Measurements from ENCODE around the gene PDZRN3. TPM values are rescaled to one million over a fixed set of nuclear protein-coding genes. Genes with fewer than 3 reads are reported as not detected.

PDZRN3 gene
- total and polyA plus RNA-seq, 2 experiments from 2014 or later, result 7.5 to 14.0 TPM

DNA sequence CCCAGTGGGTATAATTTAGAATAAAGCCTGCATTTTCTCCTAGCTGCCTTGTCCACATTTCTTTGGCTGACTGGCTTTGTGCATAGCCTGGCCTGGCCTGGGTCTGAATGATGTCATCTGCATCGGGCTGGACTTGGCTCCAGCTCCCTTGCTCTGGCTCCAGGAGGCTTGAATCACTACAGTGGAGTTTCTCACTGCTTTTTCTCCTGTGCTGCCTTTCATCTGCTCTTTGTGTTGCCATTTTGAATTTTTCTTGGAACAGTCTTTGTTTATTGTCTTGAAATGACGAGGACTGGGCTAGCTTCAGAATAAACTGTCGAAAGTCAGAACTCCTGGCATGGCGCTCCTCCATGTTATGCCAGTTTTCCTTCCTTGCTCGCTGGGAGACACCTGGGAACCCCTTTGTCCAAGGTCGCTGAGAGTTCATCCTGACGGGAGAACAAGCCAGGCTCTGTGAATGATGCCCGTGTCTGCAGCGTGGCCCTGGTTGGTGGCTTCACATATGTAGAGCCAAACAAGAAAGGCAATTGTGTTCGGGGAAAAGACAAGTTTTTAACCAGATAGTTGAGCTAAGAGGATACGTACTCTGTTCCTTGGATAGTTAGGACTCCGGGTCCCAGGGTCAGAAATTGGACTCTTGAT is 258.9 kb downstream of the PDZRN3 start:
- no peaks in the 10 kb centered on the region for H3K4me1 ChIP-seq (ENCODE audit: insufficient read depth)
- H3K27ac Mint-ChIP-seq, result no peak overlapping the region
- no peak overlapping the region for H3K27ac ChIP-seq (ENCODE audit: low read depth)
- H4K20me1 ChIP-seq (replicated peaks; ENCODE audit: insufficient read depth), result no peaks in the 10 kb centered on the region
- no peak for ATAC-seq
- no peak overlapping the region for H3K4me3 Mint-ChIP-seq
- no peaks in the 10 kb centered on the region for H3K36me3 ChIP-seq (ENCODE audit: insufficient read depth)
- no peaks in the 10 kb centered on the region for H3K27me3 Mint-ChIP-seq (ENCODE audit: insufficient read depth, low read depth, poor library complexity)
- H3K9me3 Mint-ChIP-seq, result no peaks in the 10 kb centered on the region; the same call in 2 of the 3 replicates
- H3K79me2 ChIP-seq (replicated peaks; ENCODE audit: insufficient read depth), result no peaks in the 10 kb centered on the region
- H2AFZ ChIP-seq, result no peak overlapping the region
- H3K4me1 Mint-ChIP-seq, result no peaks in the 10 kb centered on the region
- no peak overlapping the region for H3K4me3 ChIP-seq
- no peak for DNase-seq (ENCODE audit: low spot score)
- no peaks in the 10 kb centered on the region for H3K27me3 ChIP-seq (ENCODE audit: insufficient read depth)
- TF ChIP-seq EZH2 (IDR thresholded peaks at IDR 0.05; ENCODE audit: low read depth, unreplicated experiment) (no peak), ZNF331 (CRISPR knock-in tag; IDR thresholded peaks at IDR 0.05; ENCODE audit: low read depth) (no peak), NANOG (IDR thresholded peaks at IDR 0.05; ENCODE audit: borderline replicate concordance) (no peak), CTCF (conservative IDR thresholded peaks at IDR 0.05; ENCODE audit: low read depth in 2 of 2) (no peak), ZNF114 (CRISPR knock-in tag; IDR thresholded peaks at IDR 0.05) (no peak), CREB1 (CRISPR knock-in tag; IDR thresholded peaks at IDR 0.05; ENCODE audit: low read depth) (no peak), STAT1 (IDR thresholded peaks at IDR 0.05; ENCODE audit: unreplicated experiment) (no peak), ZNF462 (CRISPR knock-in tag; IDR thresholded peaks at IDR 0.05) (no peak), POLR2AphosphoS5 (IDR thresholded peaks at IDR 0.05; ENCODE audit: low read depth) (no peak), JUNB (IDR thresholded peaks at IDR 0.05; ENCODE audit: unreplicated experiment) (no peak), ETS1 (IDR thresholded peaks at IDR 0.05) (no peak), EZH2phosphoT487 (IDR thresholded peaks at IDR 0.05; ENCODE audit: unreplicated experiment) (no peak)
- TF ChIP-seq, protein P1, sequence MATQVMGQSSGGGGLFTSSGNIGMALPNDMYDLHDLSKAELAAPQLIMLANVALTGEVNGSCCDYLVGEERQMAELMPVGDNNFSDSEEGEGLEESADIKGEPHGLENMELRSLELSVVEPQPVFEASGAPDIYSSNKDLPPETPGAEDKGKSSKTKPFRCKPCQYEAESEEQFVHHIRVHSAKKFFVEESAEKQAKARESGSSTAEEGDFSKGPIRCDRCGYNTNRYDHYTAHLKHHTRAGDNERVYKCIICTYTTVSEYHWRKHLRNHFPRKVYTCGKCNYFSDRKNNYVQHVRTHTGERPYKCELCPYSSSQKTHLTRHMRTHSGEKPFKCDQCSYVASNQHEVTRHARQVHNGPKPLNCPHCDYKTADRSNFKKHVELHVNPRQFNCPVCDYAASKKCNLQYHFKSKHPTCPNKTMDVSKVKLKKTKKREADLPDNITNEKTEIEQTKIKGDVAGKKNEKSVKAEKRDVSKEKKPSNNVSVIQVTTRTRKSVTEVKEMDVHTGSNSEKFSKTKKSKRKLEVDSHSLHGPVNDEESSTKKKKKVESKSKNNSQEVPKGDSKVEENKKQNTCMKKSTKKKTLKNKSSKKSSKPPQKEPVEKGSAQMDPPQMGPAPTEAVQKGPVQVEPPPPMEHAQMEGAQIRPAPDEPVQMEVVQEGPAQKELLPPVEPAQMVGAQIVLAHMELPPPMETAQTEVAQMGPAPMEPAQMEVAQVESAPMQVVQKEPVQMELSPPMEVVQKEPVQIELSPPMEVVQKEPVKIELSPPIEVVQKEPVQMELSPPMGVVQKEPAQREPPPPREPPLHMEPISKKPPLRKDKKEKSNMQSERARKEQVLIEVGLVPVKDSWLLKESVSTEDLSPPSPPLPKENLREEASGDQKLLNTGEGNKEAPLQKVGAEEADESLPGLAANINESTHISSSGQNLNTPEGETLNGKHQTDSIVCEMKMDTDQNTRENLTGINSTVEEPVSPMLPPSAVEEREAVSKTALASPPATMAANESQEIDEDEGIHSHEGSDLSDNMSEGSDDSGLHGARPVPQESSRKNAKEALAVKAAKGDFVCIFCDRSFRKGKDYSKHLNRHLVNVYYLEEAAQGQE (IDR thresholded peaks at IDR 0.05; ENCODE audit: unreplicated experiment), result no peak
- no peak overlapping the region for H3K4me2 ChIP-seq
- H3F3A ChIP-seq (replicated peaks; ENCODE audit: low read depth), result no peaks in the 10 kb centered on the region
- no peaks in the 10 kb centered on the region for H3K36me3 Mint-ChIP-seq (ENCODE audit: low read depth)
- H3K9me2 ChIP-seq (ENCODE audit: insufficient read depth), result no peaks in the 10 kb centered on the region
